Testis (tissue), 2 donors: ENCODE results near the gene KCTD10.

Experiments
- POLR2A ChIP-seq: fragments of 450-650 bp; IDR thresholded peaks from one replicate; pipeline ENCODE4 v1.6.1; 2017; ENCODE audit warnings: antibody characterized with exemption, mild to moderate bottlenecking, moderate library complexity
- TF ChIP-seq, protein P1 (sequence below), 3 experiments: fragments of 450-650 bp in 2 of 3; fragments of 200-600 bp in 1 of 3; sonication (generic) in 1 of 3; IDR thresholded peaks; one replicate each; pipeline ENCODE4 v1.5.1; 2016 to 2019; ENCODE audit warnings: antibody characterized with exemption in 3 of 3, mild to moderate bottlenecking in 2 of 3, moderate library complexity in 1 of 3

DNA sequence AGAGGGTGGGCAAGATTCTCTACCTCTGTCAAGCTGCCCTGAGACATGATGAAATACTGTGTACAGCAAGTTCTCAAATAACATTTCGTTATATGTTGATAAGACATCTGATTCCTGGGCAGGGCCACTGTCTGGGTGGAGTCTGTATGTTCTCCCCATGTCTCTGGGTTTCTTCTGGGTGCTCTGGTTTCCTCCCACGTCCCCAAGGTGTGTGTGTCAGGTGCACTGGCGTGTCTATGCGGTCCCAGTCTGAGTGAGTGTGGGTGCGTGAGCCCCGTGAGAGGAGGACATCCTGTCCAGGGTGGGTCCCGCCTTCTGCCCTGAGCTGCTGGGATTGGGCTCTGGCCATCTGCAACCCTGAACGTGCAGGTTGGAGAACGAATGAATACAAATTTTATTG is 29.6 kb downstream of the KCTD10 start:
- TF ChIP-seq, protein P1, sequence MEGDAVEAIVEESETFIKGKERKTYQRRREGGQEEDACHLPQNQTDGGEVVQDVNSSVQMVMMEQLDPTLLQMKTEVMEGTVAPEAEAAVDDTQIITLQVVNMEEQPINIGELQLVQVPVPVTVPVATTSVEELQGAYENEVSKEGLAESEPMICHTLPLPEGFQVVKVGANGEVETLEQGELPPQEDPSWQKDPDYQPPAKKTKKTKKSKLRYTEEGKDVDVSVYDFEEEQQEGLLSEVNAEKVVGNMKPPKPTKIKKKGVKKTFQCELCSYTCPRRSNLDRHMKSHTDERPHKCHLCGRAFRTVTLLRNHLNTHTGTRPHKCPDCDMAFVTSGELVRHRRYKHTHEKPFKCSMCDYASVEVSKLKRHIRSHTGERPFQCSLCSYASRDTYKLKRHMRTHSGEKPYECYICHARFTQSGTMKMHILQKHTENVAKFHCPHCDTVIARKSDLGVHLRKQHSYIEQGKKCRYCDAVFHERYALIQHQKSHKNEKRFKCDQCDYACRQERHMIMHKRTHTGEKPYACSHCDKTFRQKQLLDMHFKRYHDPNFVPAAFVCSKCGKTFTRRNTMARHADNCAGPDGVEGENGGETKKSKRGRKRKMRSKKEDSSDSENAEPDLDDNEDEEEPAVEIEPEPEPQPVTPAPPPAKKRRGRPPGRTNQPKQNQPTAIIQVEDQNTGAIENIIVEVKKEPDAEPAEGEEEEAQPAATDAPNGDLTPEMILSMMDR (IDR thresholded peaks at IDR 0.05) = no peak
- TF ChIP-seq POLR2A = no peak
